GM18868 (cell line): Measurements from ENCODE around the gene SBK3.
"Not testable (repeated sequence)": the region's sequence is repeated elsewhere in the genome, so short reads cannot be mapped to it uniquely, and the experiment has no call there.

ENCODE experiments used
- ATAC-seq: cut with Tn5 transposase; IDR thresholded peaks from one replicate; pipeline ENCODE4 v1.9.1; 2021; ENCODE audit warnings: mild to moderate bottlenecking, moderate library complexity; ENCODE audit not compliant: unreplicated experiment

SBK3 gene

GRCh38 chr19:55543567-55543966, 1.8 kb downstream of the SBK3 start:
- ATAC-seq: no peak

GRCh38 chr19:55542292-55542855, 3.0 kb downstream of the SBK3 start:
- no peak for ATAC-seq

- ATAC-seq: no peak
These were observed 4.3 kb downstream of the SBK3 start for GRCh38 chr19:55541091-55541490.

GRCh38 chr19:55540619-55541018, 4.7 kb downstream of the SBK3 start:
- no peak for ATAC-seq

GRCh38 chr19:55539090-55539984, 6.0 kb downstream of the SBK3 start:
- ATAC-seq: no peak

- no peak for ATAC-seq
These were observed 7.2 kb downstream of the SBK3 start for GRCh38 chr19:55538132-55538531.

GRCh38 chr19:55537741-55538111, 7.6 kb downstream of the SBK3 start:
- ATAC-seq: no peak

GRCh38 chr19:55536951-55537740, 8.2 kb downstream of the SBK3 start, which contains the start of gene SBK2:
SBK2 (minus strand) TSS chr19:55537133; CDS start chr19:55536294, 839 bp downstream.
- ATAC-seq: no peak

- ATAC-seq: no peak
These were observed 9.0 kb downstream of the SBK3 start for GRCh38 chr19:55536366-55536765.

GRCh38 chr19:55535965-55536350, 9.4 kb downstream of the SBK3 start:
- ATAC-seq: no peak

- ATAC-seq: no peak
These were observed 10.0 kb downstream of the SBK3 start for GRCh38 chr19:55535173-55535964.

GRCh38 chr19:55534280-55534679, 11.1 kb downstream of the SBK3 start:
- ATAC-seq: not testable (repeated sequence)

GRCh38 chr19:55530996-55531395, 14.3 kb downstream of the SBK3 start:
- ATAC-seq: no peak

- no peak for ATAC-seq
These were observed 15.6 kb downstream of the SBK3 start for GRCh38 chr19:55529636-55530234.

- ATAC-seq: no peak
These were observed 17.1 kb downstream of the SBK3 start for GRCh38 chr19:55528030-55528803.

- no peak for ATAC-seq
These were observed 17.9 kb downstream of the SBK3 start for GRCh38 chr19:55527197-55528029.

GRCh38 chr19:55526216-55527196, 18.8 kb downstream of the SBK3 start:
- no peak for ATAC-seq
